GM12891 (cell line): ENCODE results near the gene AP3B2.

Experiments used
- PAX5 ChIP-seq: IDR thresholded peaks from 2 replicates; pipeline ENCODE4 v1.6.1; 2011; ENCODE audit warnings: low read length, moderate library complexity, mild to moderate bottlenecking; ENCODE audit not compliant: insufficient read depth, severe bottlenecking
- POLR2A ChIP-seq: IDR thresholded peaks from 2 replicates; pipeline ENCODE4 v1.6.1; 2011; ENCODE audit warnings: low read depth, low read length, control low read depth
- POLR2AphosphoS5 ChIP-seq: IDR thresholded peaks from 2 replicates; pipeline ENCODE4 v1.6.1; 2011; ENCODE audit warnings: low read depth, low read length, control low read depth
- POU2F2 ChIP-seq: IDR thresholded peaks from 2 replicates; pipeline ENCODE4 v1.6.1; 2011; ENCODE audit warnings: low read depth, mild to moderate bottlenecking, control low read depth, low read length, moderate library complexity
- SPI1 ChIP-seq: IDR thresholded peaks from 2 replicates; pipeline ENCODE4 v1.6.1; 2011; ENCODE audit warnings: low read depth, low read length, control low read depth
- TAF1 ChIP-seq: IDR thresholded peaks from 2 replicates; pipeline ENCODE4 v1.6.1; 2011; ENCODE audit warnings: low read depth, low read length, control low read depth

- no peak for TF ChIP-seq POLR2A
- TF ChIP-seq POLR2AphosphoS5: no peak
- no peak for TF ChIP-seq TAF1
- TF ChIP-seq POU2F2: no peak
- TF ChIP-seq PAX5: no peak
- no peak for TF ChIP-seq SPI1
These were observed 61.8 kb downstream of the AP3B2 start for GRCh38 chr15:82647835-82648256.
